NCI-H1092 (cell line): ENCODE results near the gene CNTNAP2.

Experiments used
- DNase-seq: peaks from one replicate; lab custom pipeline; 2025; lab: John Stamatoyannopoulos, UW

The CNTNAP2 gene

GRCh38 chr7:146670532-146670931, 553.9 kb downstream of the CNTNAP2 start:
- no peak for DNase-seq

DNA sequence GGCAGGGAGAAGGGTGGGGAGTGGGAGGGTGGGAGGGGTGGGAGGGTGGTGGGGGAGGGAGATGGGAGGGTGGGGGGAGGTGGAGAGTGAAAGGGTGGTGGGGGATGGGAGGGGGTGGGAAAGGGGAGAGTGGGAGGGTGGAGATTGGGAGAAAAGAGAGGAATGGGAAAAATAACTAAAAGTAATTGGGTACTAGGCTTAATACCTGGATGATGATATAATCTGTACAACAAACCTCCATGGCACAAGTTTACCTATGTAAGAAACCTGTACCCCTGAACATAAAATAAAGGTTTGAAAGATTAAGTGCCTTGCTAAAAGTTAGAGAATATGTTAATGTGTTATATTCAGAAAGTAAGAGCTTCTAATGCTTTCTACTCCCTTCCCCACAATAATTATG, 564.9 kb downstream of the CNTNAP2 start:
- no peak for DNase-seq

- no peak for DNase-seq
These were observed 566.8 kb downstream of the CNTNAP2 start for GRCh38 chr7:146683439-146683838.

DNA sequence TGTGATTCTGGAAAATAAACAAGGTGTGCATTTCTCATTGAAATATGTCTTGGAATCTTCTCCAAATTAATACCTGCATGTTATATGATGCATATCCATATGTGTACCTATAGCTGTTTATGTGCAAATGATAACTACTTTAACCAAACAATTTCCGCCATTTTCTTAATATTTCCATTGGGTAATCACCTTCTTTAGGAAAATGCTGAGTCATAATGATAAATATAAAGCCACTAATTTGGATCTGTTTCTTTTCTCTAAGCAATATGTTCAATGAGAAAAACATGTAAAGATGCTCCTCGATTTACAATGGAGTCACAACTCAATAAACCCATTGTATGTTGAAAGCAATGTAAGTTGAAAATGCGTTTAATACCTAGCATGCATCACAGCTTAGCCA, 574.4 kb downstream of the CNTNAP2 start:
- no peak for DNase-seq

- DNase-seq: no peak
These were observed 582.5 kb downstream of the CNTNAP2 start for GRCh38 chr7:146698995-146699610.

- DNase-seq: no peak
These were observed 583.5 kb downstream of the CNTNAP2 start for GRCh38 chr7:146700015-146700560.

DNA sequence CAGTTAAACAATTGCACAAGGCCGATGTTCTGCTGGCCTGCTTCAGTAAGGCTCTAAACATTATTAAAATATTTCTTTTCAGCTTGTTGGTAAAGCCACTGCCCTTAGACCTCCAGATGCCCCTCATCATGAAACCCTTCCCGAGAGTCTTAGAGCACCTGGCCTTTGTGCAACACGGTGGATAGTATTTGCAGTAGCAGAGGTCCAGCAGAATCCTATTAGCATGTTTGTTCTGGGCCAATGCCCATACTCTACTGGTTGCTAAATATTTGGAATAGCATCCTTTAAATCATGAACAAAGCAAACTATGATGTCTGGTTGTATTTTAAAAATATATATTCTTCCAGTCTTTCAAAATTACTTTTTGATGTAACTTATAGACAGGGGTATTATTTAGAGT, 584.6 kb downstream of the CNTNAP2 start:
- DNase-seq: peak; percentile 81

GRCh38 chr7:146702898-146703297, 586.3 kb downstream of the CNTNAP2 start:
- no peak for DNase-seq

DNA sequence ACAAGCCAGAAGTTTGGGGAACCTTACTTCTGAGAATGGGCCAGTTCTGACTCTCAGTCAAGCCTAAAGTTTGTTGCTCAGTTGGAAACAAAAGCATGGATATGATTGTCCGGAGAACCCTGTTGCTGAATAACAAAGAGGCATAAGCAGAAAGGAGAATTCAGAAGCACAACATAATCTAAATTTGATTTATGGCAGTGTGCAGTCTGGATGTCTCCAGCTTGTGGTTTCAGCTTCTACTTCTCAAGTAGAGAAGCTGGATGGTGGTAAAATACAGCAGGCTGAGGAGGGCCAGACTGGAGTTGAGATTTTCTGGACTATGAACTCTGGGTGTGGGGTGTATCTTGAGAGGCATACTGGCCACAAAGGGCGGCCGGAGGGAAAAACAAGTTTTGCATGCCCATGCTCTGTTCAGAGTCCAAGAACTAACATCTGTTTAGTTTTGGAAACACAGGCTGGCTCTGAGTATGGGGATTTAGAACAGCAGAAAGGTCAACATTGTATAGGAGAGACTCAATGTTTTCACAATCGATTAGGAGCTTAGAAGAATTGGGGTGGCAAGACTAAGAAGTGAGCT, 592.9 kb downstream of the CNTNAP2 start:
- DNase-seq: no peak

GRCh38 chr7:146713205-146713604, 596.6 kb downstream of the CNTNAP2 start:
- no peak for DNase-seq

DNA sequence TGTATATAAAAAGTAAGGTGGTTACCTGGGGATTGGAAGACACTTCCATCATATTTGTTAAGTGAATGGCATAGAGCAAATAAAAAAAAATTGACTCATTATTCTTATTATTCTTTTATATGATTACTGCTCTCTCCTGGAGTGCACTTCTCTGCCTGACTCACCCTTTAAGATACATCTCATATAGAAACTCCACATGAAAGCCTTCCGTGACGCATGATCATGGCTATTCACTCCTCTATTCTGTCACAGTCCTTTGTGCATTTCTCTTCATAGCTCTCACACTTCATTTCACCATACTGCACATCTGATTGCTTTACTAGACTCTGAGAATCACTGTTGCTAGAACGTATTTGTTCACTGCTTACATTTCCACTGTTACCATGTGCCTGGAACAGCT, 597.3 kb downstream of the CNTNAP2 start:
- DNase-seq: no peak

DNA sequence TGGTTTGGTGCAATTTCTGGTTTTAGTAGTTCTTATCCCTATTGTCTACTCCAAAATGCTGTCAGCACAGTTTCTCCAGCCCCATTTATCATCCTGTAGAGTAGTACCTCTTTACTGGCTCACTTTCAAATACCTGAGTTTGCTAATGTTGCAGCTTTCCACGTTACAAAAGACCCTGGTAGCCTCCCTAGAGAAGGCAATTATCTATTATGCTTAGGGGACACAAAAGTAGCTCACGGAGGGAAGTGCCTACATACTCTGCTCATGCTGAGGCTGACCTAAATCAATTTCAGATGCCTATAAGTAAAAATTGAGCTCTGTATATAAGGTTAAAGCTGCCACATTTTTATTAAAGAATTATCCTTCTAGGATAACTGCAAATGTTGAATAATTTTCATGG, 603.6 kb downstream of the CNTNAP2 start:
- DNase-seq: no peak

- no peak for DNase-seq
These were observed 606.4 kb downstream of the CNTNAP2 start for GRCh38 chr7:146722986-146723385.

DNA sequence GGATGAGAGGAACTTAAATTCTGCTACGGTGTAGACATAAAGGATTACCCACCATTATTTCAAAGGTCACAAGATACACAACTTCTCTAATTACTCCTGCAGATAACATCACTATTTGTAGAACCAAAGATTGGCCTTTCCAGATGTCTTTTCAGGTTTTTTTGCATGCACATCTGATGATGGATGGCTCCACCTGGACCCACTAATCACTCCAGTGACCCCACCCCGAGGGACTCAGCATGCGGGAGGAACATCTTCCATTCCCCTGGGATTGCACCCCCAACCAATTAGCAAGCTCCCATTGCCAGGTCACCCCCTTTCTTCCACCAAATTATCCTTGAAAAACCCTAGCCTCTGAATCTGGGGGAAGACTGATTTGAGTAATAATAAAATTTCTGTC, 608.9 kb downstream of the CNTNAP2 start:
- DNase-seq: no peak

- no peak for DNase-seq
These were observed 611.5 kb downstream of the CNTNAP2 start for GRCh38 chr7:146728141-146728540.

DNA sequence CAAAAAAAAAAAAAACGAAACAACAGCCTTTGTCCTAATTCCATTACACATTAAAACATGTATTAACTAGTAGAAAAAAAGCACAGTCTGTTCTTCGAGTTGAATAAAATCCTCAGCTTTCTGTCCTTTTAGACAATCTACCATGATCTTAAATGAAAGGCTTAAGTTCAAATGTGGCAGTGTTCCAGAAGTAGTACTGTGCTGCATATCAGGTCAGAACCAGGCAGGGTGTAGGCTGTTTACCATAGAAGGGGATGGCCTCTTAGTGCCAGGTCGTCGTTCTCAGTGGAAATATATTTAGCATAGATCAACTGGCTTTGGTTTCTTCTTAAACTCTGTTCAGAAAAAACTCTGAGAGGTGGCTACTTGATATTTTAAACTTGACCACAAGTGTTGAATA, 612.0 kb downstream of the CNTNAP2 start:
- no peak for DNase-seq

DNA sequence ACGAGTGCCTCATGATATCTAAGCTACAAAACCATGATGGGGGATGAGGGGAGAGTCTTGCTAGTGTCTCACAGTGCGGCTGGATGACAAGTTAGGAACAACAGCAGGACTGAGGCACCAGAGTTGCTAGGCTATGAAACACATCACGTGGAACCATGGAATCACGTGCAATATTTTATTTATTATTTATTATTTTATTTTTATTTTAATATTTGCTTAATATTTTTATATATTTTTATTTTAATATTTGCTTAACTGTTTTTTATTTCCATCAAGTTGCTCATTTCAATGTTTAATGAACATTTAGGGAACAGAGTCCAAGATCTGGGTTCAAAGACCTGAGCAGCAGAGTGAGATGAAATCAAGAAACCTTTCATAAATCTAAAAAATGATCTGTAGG, 614.6 kb downstream of the CNTNAP2 start:
- DNase-seq: no peak

GRCh38 chr7:146735992-146736391, 619.4 kb downstream of the CNTNAP2 start:
- DNase-seq: no peak

DNA sequence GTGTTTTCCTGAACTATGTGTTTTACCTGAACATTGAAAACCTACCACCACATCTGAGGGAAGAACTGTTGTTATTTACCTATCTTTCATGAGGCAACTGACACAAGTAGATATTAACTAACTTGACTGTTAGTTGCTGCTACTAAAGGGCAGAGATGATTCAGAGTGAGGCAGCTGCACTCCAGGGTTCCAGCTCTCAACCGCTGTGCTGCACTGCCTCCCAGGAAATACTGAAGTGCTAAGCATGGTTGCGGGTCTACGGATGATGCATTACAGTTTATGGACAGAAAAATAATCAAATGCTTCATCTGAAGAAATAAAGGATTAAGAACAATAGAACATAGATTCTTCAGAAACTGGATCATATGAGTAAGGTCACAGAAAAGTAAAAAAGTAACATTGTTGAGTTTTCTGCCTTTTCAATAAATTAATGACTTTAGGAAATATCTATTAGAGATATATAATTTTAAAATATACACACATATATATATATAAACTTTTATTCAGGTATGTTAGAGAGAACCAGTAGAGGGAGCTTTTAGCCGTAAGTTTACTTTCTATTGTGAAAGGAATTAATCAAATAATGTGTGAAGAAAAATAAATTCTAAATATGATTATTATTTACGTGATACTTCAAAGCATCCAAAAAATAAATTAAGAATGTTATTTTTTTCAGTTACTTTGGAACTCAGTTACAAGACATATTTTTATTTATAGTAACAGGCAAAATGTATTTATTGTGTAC, 620.0 kb downstream of the CNTNAP2 start:
- DNase-seq: no peak

- DNase-seq: no peak
These were observed 623.4 kb downstream of the CNTNAP2 start for GRCh38 chr7:146740039-146740438.

- DNase-seq: no peak
These were observed 625.3 kb downstream of the CNTNAP2 start for GRCh38 chr7:146741911-146742310.

- no peak for DNase-seq
These were observed 637.8 kb downstream of the CNTNAP2 start for GRCh38 chr7:146754385-146754784.

DNA sequence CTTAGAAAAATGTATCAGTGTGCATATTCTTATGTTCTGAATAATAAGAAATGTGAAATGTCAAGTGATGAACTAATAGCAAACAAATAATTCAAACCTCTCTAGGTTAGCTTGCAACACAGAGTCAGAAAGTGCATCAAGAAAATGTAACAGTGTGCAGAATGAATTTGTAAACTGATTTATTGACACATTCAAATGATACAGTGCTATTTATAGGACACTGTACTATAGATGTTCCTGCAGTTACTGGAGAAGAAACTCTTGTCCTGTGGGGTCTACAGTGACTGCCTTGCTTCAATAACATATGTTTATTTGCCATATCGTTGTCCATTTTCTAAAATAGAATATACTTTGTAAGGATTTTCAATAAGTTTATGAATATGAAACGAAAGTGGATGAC, 639.0 kb downstream of the CNTNAP2 start:
- no peak for DNase-seq
